ENCODE results near the gene RNF8.

Gene RNF8

GRCh38 chr6:37368961-37369320 lies 15.2 kb downstream of the RNF8 start:
- no peaks in the 10 kb centered on the region for H3K27me3 ChIP-seq (ENCODE audit: insufficient read depth, poor library complexity, severe bottlenecking)
- peak; percentile 96 for TF ChIP-seq SPI1 (IDR thresholded peaks at IDR 0.05; ENCODE audit: borderline replicate concordance, low read depth)
- TF ChIP-seq CTCF (IDR thresholded peaks at IDR 0.05; ENCODE audit: insufficient read depth, low read length) = no peak
- no peak for TF ChIP-seq GABPA (IDR thresholded peaks at IDR 0.05; ENCODE audit: low read depth)
- TF ChIP-seq POLR2AphosphoS5 (IDR thresholded peaks at IDR 0.05; ENCODE audit: low read depth) = peak; percentile 57
- DNase-seq (ENCODE audit: low read depth in 1 of 2, low spot score in 1 of 2) = peak in 1 of 2 experiments; percentile 76
- peak overlapping the region; percentile 41 for H3K27ac ChIP-seq (replicated peaks)
- H3K4me3 ChIP-seq (replicated peaks; ENCODE audit: insufficient read depth, low read length) = no peak overlapping the region

GRCh38 chr6:37369321-37370201 lies 15.8 kb downstream of the RNF8 start:
- DNase-seq (ENCODE audit: low read depth in 1 of 2, low spot score in 1 of 2) = no peak
- H3K27ac ChIP-seq (replicated peaks) = no peak overlapping the region
- no peaks in the 10 kb centered on the region for H3K27me3 ChIP-seq (ENCODE audit: insufficient read depth, poor library complexity, severe bottlenecking)
- H3K4me3 ChIP-seq (replicated peaks; ENCODE audit: insufficient read depth, low read length) = no peak overlapping the region
- no peak for TF ChIP-seq POLR2AphosphoS5 (IDR thresholded peaks at IDR 0.05; ENCODE audit: low read depth)
- no peak for TF ChIP-seq GABPA (IDR thresholded peaks at IDR 0.05; ENCODE audit: low read depth)
- no peak for TF ChIP-seq CTCF (IDR thresholded peaks at IDR 0.05; ENCODE audit: insufficient read depth, low read length)
- TF ChIP-seq REST (IDR thresholded peaks at IDR 0.05; ENCODE audit: insufficient replicate concordance, low read depth) = no peak
- TF ChIP-seq SPI1 (IDR thresholded peaks at IDR 0.05; ENCODE audit: borderline replicate concordance, low read depth) = no peak

- TF ChIP-seq POLR2AphosphoS5 (IDR thresholded peaks at IDR 0.05; ENCODE audit: low read depth) = no peak
- no peak for TF ChIP-seq REST (IDR thresholded peaks at IDR 0.05; ENCODE audit: insufficient replicate concordance, low read depth)
- TF ChIP-seq SPI1 (IDR thresholded peaks at IDR 0.05; ENCODE audit: borderline replicate concordance, low read depth) = no peak
- TF ChIP-seq CTCF (IDR thresholded peaks at IDR 0.05; ENCODE audit: insufficient read depth, low read length) = no peak
- TF ChIP-seq GABPA (IDR thresholded peaks at IDR 0.05; ENCODE audit: low read depth) = no peak
- Histone ChIP-seq H3K27ac (replicated peaks) (no peak overlapping the region), H3K27me3 (ENCODE audit: insufficient read depth, poor library complexity, severe bottlenecking) (no peaks in the 10 kb centered on the region), H3K4me3 (replicated peaks; ENCODE audit: insufficient read depth, low read length) (no peak overlapping the region)
- no peak for DNase-seq (ENCODE audit: low read depth in 1 of 2, low spot score in 1 of 2)
Measured at GRCh38 chr6:37371154-37372083, 17.6 kb downstream of the RNF8 start.
